Inflammatory macrophage treated with lipopolysaccharide for 4 hours (primary cell): ENCODE measurements around the gene CD2.

Experiments used
- DNase-seq: peaks from one replicate; pipeline ENCODE4 v3.0.0-alpha.2; 2020

Gene CD2, protein sequence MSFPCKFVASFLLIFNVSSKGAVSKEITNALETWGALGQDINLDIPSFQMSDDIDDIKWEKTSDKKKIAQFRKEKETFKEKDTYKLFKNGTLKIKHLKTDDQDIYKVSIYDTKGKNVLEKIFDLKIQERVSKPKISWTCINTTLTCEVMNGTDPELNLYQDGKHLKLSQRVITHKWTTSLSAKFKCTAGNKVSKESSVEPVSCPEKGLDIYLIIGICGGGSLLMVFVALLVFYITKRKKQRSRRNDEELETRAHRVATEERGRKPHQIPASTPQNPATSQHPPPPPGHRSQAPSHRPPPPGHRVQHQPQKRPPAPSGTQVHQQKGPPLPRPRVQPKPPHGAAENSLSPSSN

DNA sequence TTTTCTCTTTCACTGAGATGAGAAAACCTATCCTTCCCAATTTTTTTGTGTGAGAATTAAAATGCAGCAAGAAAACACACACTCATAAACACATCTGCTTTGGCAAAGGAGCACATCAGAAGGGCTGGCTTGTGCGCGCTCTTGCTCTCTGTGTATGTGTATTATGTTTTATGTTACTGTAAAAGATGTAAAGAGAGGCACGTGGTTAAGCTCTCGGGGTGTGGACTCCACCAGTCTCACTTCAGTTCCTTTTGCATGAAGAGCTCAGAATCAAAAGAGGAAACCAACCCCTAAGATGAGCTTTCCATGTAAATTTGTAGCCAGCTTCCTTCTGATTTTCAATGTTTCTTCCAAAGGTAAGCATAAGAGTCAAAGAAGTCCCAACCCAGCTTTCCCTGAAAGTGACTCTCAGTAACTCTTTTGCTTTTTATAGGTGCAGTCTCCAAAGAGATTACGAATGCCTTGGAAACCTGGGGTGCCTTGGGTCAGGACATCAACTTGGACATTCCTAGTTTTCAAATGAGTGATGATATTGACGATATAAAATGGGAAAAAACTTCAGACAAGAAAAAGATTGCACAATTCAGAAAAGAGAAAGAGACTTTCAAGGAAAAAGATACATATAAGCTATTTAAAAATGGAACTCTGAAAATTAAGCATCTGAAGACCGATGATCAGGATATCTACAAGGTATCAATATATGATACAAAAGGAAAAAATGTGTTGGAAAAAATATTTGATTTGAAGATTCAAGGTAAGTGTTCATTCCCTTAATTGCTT lies at the start of gene CD2:
CD2 (plus strand) TSS at position 233 of the 780 bp plus-strand sequence; CDS start at position 296, 63 bp downstream.
- peak; percentile 34 for DNase-seq

DNA sequence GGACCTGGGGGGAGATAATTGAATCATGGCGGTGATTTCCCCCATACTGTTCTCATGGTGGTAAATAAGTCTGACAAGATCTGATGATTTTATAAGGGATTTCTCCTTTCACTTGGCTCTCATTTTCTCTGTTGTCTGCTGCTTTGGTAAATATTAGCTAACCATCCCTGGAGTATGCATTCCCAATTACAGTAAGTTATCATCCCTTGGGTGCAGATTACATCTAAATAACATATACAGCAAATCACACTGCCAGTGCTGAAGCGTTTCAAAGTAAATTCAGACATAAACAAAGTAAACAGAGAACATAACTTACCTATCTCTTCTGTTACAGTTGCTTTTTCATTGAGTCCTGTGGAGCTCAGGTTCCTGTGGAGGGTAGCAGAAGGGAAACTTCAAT lies 48.1 kb upstream of the CD2 start:
- no peak for DNase-seq

DNA sequence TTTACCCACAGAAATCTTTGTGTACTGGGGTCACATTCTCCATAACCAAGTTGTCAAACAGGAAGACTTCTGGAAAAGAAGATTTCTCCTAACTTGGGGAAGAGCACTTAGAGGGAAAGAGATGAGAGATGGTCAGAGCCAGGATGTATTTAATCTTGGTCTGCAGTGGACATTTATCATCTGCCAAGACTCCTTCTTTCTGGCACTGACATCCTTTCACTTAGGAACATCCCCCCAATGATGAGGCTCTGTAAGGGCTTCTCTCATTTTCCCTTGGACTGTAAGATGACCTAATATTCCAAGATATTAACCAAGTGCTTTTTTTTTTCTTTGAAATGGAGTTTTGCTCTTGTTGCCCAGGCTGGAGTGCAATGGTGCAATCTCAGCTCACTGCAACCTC lies 47.4 kb upstream of the CD2 start:
- no peak for DNase-seq

DNA sequence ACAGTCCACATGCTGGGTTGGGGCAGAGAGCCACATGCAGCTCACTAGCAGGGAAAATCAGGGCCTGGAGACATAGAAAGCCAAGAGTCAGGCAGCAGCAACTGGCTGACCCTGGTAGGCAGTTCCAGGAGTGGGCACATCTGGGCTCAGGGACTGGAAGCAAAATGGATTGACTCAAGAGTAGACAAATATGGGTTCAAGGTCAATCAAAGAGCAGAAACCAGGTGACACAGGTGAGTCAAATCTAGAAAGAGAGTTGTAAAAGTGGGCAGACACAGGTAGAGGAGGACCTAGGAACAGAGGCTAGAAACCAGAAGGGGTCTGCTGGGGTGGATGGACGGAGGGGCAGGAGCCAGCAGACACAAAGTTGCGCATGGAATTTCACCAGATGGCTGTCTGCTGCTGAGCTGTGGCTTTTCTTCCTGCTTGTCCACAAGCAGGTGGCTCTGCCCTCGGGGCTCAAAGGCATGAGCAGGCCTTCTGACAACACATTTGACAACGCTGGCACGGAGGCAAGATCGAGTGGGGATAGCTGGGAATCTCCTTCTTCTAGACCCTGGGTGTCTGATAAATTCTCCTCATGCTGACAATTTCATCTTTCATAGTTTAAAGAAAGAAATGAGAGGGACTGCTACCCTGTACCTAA lies 45.9 kb upstream of the CD2 start:
- no peak for DNase-seq

DNA sequence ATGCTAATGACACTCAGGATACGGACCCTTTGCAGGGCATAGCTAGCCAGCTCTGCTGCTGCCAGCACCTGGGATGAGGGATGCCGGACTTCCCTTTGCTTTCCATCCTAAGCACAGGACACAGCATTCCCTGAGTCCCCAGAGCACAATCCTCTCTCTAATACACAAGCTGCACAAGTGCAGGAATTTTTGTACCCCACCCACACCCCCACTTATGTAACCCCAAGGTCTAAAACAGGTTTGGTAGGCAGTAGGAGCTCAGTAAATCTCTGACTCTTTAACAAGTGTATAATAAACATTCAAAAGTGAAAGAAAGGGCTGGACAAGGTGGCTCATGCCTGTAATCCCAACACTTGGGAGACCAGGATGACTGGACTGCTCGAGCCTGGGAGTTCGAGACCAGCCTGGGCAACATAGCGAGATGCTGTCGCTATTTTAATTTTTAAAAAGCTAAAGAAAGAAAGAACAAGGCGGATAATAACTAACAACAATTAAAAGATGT lies 44.5 kb upstream of the CD2 start:
- DNase-seq, result no peak

DNA sequence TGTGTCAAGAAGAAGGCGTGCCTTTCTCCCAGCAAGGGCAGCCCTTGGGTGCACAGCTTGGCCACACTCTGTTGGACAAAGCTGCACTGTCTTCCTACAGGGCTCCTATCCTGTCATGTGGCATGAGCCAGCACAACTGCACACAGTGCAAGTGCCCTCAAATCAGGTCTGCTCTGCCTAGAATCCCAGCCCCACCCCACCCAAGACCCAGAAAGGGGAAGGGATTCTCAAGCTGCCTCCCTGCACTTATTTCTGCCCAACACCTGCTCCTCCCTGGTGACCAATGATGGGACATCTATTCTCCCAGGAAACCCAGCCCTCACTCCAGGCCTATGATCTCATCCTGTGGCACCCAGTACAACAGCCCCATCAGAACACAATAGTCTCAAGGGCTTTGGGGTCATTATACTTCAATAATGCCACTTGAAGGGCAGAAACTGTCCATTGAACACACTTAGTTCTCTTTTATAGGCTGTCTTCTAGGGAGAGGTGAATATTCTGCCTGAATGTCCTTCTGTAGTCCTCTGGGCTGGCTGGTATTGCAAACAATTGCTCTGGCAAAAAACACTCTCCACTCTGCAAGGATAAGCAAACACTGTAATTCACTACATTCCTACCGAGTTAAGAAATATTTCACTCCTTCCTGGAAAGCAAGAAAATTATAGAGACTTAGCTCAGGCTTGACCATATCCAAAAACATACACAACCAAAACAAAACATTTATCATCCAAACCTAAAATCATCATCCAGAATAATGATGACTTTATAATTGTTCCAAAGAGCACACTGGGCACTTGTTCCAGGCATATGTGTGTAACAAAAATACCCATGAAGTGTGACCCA lies 43.6 kb upstream of the CD2 start:
- DNase-seq, result no peak

DNA sequence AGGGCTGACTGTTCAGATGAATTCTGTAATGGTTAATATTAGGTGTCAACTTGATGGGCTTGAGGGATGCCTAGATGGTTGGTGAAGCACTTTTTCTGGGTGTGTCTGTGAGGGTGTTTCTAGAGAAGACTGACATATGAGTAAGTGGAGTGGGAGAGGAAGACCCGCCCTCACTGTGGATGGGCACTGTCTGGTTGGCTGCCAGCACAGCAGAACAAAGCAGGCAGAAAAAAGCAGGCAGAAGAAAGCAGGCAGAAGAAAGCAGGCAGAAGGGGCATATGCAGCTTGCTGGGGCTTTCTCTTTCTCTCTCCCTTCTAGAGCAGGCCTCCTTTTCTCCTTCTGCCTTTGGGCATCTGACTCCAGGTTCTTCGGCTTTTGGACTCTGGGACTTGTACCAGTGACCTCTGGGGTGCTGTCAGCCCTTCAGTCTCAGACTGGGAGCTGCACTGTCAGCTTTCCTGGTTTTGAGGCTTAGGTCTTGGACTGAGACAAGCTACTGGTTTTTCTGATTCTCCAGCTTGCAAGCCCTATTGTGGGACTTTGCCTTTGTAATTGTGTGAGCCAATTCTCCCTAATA lies 42.9 kb upstream of the CD2 start:
- peak; percentile 18 for DNase-seq

DNA sequence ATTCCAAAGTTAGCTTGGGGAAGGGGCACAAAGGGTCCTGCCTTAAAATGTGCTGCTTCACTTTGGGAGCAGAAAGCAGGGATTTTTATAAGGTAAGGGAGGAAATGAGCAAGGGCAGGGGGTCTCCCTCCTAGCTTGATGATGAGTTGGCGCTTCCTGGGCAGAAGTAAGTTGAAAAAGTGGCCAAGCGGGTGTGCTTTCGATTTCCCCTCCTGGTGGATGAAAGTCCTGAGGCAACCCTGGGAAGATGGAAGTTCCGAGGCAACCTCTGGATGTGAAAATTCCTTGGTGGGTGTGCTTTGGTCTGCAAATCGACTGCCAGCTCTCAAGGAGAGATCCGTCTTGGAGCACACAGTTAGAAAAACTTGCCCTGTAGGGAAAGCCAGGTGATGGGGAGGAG lies 41.7 kb upstream of the CD2 start:
- no peak for DNase-seq

DNA sequence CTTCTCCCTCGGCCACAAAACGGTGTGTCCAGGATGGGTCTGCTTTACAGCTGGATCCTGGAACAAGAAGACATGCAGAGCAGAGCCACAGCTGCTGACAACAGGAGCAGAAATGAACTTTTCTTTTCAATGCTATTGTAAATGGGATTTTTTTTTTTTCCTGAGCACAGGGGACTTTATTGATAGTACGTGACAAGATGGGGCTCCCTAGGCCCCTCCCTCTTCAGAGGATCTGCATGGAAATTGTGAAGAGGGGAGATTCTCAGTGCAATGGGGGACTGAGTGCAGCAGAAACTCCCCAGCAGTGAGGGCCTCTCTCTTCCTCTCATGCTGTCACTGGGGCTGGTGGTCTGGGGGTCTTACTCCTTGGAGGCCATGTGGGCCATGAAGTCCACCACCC lies 40.8 kb upstream of the CD2 start:
- DNase-seq, result no peak

DNA sequence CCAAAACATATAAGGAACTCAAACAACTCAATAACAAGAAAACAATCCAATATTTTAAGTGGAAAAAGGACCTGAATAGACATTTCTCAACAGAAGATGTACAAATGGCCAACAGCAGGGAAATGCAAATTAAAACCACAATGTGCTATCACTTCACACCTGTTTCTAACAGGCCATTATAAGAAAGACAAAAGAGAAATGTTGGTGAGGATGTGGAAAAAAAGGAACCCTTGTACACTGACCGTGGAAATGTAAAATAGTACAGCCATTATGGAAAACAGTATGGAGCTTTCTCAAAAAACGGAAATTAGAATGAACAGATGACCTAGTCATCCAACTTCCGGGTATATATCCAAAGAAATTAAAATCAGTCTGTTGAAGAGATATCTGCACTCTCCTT lies 37.8 kb upstream of the CD2 start:
- DNase-seq, result no peak

DNA sequence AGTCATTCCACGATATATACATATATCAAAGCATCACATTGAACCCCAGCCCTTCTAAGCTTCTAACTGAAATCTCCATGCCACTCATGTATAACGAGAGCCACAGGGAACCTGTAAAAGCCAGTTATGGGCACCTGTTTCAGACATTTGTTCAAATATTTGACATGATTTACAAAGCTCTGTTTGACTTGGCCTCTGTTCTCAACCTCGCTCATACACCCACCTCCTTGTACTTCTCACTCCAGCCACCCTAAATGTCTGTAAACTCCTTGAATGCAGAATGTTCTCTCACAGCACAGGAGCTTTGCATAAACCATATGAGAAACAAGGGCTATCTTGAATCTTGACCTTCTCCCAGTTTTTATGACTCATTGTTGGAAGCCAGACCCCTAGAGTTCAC lies 36.9 kb upstream of the CD2 start:
- no peak for DNase-seq

DNA sequence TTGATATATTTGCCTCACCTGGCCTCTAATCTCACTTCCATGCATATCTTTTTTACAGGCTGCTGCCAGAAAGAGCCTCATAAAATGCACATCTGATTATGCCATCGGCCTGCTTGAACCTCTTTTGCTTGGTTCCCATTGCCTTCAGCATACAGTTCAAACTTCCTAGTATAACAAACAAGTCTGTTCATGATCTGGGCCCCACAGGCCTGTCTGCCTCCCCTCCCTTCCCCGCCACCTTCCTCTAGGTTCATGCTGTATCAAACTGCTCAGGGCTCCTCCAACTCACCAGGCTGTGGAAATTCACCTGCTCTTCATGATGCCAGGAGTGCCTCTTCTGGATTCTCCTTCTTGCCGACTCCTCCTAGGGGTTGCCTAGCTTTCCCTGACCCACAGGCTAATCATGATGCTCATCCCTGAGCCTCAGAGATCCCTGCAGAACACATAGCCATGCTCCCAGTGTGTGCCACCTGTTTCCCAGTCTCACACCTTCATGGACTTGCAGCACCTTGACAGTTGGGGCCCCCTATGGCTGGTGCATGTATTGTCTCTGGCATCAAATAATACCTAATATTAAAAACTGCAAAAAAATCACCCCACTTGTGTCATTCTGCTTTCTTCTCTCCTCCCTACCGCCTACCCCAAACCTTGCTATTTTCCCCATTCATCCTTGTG lies 33.7 kb upstream of the CD2 start:
- no peak for DNase-seq

DNA sequence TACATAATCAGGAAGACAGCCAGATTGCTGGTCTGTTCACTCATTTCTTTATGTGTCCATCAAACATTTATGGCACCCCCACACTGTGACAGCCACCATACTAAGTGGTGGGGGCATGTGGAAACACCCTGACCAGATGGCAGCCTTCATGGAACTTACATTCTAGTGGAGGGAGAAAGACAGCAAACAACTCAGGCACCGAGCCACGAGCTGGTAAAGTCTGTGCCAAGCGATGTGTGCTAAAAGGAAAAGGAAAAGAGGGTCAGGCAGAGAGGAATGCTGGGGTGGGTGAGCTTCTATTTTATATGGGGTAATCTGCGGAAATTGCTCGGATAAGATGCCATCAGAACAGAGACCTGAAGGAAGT lies 33.2 kb upstream of the CD2 start:
- DNase-seq, result no peak

DNA sequence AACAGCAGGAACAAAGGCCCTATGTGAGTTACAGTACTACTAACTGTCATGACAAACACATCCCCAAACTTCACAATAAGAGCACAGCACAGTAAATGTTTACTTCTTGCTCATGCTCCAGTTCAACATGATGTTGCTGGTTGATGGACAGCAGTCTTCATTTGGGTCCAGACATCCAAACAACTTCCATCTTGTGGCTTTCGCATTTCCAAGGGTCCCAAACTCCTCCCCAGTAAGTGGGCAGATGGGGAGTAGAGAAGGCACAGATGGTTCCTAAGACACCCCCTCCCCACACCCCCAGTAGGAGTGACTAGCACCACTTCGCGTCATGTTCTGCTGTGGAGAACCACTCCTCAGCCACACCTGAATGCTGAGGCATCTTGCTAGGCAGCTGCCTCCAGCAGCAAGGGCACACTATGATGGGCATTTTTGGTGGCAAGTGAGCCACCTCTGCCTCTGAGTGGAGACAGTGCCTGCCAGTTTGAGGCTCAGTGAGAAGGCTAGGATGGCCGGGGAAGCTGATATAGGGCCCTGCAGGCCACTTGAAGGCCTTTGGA lies 32.7 kb upstream of the CD2 start:
- DNase-seq, result no peak

DNA sequence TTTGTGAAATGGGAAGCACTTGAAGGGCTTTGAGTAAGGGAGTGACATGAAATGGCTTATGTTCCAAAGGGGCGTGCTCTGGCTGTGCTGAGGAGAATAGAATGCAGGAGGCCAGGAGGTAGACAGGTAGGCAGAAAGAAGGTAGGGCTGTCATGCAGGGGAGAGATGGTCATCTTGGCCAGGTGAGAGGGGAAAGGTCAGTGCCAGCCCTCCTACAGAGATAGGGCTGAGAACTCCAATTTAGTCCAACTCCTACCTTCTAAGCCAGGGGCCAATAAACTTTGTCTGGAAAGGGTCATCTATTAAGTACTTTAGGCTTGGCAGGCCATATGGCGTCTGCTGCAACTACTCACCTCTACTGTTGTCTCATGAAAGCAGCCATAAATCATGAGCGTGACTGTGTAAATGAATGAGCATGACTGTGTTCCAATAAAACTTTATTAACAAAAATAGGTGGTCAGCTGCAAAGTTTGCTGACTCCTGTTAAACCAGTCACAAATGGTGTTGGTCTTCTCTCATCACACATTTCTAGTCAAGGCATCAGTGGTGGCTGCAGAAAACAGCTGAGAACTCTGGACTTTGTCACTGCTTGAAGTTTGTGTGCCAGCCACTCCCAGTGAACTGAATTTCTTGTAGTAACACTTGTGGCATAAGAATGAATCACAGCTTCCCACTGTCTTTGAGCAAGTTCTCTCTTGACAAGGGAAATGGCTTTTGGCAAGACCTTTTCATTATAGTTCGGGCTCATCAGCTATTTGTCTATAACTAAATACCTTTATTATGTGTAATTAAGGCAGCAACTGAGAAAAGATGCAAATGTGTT lies 32.0 kb upstream of the CD2 start:
- peak; percentile 77 for DNase-seq

DNA sequence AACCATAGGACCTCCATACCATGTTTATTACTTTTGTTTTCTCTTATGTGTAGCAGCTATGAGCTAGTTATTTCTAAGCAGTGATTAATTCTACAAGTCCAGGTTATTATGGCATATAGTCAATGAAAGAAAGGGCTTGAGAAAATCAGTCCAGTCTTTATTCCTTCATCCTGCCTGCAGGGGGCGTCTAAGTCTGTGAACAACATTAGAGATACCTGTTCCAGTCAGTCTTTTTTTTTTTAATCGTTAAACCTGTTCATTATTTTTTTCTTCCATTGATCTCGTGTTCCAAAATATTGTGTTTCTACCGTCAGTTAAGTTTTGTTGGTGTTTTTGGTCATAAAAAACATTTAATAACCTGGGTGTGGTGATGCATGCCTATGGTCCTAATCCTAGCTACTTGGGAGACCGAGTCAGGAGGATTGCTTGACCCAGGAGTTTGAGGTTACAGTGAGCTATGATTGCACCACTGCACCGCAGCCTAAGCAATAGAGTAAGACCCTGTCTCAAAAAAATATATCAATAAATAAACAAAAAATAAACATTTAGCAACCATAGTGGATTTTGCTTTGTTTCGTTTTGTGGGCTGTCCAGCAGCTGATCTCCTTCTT lies 29.4 kb upstream of the CD2 start:
- peak; percentile 65 for DNase-seq

DNA sequence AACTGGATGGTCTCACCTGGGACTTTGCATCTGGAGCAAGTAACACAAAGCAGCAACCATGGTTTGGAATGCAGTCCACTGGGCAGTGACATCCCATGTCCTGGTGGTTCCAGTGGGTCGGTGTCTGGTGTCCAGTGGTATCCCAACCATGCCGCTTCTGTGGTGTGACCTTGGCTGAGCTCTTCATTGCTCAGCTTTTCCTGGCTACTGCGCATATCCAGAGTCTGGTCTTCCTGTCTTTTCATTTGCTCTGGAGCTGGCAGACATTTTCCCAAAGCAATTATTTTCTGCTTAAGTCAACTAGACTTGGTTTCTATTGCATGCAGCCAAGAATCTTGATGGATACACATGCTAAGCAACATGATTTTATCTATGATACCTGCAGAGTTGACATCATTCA lies 28.4 kb upstream of the CD2 start:
- DNase-seq, result no peak

DNA sequence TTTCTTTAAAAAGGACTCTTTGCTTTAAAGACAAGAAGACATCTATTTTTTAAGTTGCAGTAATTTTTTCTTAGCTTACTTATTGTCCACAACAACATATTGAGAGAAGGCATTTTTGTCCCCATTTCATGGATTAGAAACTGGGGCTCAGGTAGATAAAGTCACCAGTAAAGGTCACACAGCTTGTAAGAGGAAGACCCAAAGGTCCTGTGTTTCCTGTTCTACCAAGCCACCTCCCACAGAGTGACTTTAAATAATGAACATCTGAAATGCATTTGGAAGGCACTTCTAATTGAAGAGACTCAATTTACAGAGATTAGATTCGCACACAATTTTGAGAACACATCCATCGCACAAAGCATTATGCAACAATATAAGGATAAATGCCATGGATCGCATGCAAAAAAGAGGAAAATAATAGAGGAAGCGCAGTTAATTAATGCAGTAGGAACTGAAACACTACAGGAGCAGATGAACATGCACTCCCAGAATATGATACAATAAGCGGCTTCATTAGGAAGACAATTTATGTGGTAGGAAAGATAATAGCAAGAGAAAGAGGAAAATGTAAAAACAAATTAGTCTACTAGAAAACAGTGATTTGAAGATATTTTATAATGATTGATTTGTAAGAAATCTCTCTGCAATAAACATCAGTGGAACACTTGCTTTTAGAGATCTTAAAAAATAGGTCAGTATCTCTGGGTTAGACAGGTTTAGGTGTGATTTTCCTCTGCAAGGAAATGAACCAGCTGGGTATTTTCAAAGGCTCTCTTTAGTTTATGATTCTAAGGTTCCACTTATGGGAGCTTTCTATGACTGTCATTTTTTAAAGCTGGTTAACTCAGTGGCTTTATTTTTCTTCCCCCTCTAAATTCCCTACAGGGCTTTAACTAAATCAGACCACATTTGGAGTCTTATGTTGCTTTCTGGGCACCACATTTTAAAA lies 27.1 kb upstream of the CD2 start:
- DNase-seq, result peak; percentile 49

DNA sequence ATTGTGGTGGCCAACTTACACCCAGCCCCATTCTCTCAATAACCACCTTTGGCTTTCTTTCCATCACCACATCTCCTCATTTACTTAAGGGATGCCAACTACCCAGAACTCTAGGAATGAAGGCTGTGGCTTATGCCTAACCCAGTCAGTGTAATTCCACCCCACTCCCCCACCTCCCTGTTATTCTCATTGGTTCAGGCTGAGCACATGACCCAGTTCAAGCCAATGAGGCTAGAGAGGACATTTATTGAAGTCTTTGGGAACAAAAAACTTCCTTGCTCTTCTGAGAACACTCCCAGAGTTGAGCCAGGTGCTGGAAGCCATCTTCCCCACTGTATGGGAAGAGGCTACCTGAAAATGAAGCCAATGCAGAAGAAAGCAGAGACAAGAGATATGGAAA lies 22.8 kb upstream of the CD2 start:
- no peak for DNase-seq
